Adrenal gland (tissue), 12 donors: ENCODE results near the gene MVD. TPM values are rescaled to one million over a fixed set of nuclear protein-coding genes. Genes with fewer than 3 reads are reported as not detected.

Experiments
- DNase-seq, 7 donors: peaks; one replicate each; pipeline ENCODE4 v3.0.0-alpha.2; 2019 to 2020
- H3K27ac ChIP-seq, 5 donors: fragments of 200-600 bp; sonication (generic) in 4 of 5; 1 replicate in 3 of 5; 2 replicates in 2 of 5; pipeline versions ENCODE4 v1.5.1 to v1.8.0; 2016 to 2020; ENCODE audit warnings: mild to moderate bottlenecking in 1 of 5
- H3K27me3 ChIP-seq: fragments of 200-600 bp; 2 replicates; pipeline ENCODE4 v1.8.0; 2021
- H3K36me3 ChIP-seq, 2 donors: fragments of 200-600 bp; replicated peaks in 1 of 2; 1 replicate in 1 of 2; 2 replicates in 1 of 2; pipeline versions ENCODE4 v1.5.1 to v1.8.0; 2018 to 2022
- H3K4me1 ChIP-seq, 2 donors: fragments of 200-600 bp; replicated peaks in 1 of 2; 1 replicate in 1 of 2; 2 replicates in 1 of 2; pipeline versions ENCODE4 v1.5.1 to v1.8.0; 2018 to 2021
- H3K4me3 ChIP-seq, 4 donors: fragments of 200-600 bp; sonication (generic) in 3 of 4; one replicate each; pipeline ENCODE4 v1.5.1; 2016 to 2018
- H3K9me3 ChIP-seq, 3 donors: fragments of 200-600 bp; sonication (generic) in 1 of 3; replicated peaks in 1 of 3; 1 replicate in 2 of 3; 2 replicates in 1 of 3; pipeline versions ENCODE4 v1.5.1 to v1.8.0; 2016 to 2021
- POLR2A ChIP-seq, 2 donors: fragments of 450-650 bp; IDR thresholded peaks; one replicate each; pipeline ENCODE4 v1.6.1; 2017; ENCODE audit warnings: antibody characterized with exemption in 2 of 2, mild to moderate bottlenecking in 2 of 2, moderate library complexity in 1 of 2
- WGBS, 4 donors: extraction: QIAGEN DNeasy Blood & Tissue Kit in 2 of 4; methylation state at CpG; one replicate each; pipeline versions ENCODE4 v1.1.5 to v1.1.7; 2013 to 2017; 5-methylcytosine and 5-hydroxymethylcytosine counted together
- intact Hi-C, 2 donors: fragments of 100-400 bp; cut with DNase I; formaldehyde crosslinking; loops; one replicate each; pipeline versions ENCODE4 v1.14.1 to v1.15.0; 2022 to 2023
- polyA plus RNA-seq, 3 donors: library from polyadenylated mRNA; stranded (reverse); fragments of 200-250 nt in 2 of 3; fragments of 350-450 nt in 1 of 3; fragmentation: Illumina TruSeq in 1 of 3; extraction: RNeasy Lipid Tissue Mini Kit (QIAGEN cat#74804) in 1 of 3; gene quantifications; one replicate each; pipeline ENCODE4 v1.2.3, GENCODE V29; 2013 to 2014
- total RNA-seq, 9 donors: library from RNA; depleted of rRNA in 4 of 9; stranded (reverse); fragments of >200 nt in 4 of 9; fragments of 120-200 nt in 1 of 9; fragmentation: NEBNext Ultra II Directional in 1 of 9; extraction: Animal tissue kit (Norgen Biotek cat#: 25700) in 1 of 9; gene quantifications; one replicate each; pipeline versions ENCODE4 v1.1.0 to v1.2.4, GENCODE V29; 2013 to 2023
- TF ChIP-seq, protein P1 (sequence below), 6 experiments: fragments of 450-650 bp in 4 of 6; fragments of 200-600 bp in 2 of 6; sonication (generic) in 1 of 6; IDR thresholded peaks; 1 replicate in 5 of 6; 2 replicates in 1 of 6; pipeline versions ENCODE4 v1.5.1 to v1.8.0; 2016 to 2021; ENCODE audit warnings: antibody characterized with exemption in 6 of 6, mild to moderate bottlenecking in 2 of 6, moderate library complexity in 1 of 6
- donor health status: healthy with polysubstance abuse.
- donor health status: Bipolar disorder and iron deficiency.
- donor health status: DM: yes; HTN: yes; CAD: no.
- donor health status: DM: no; HTN: no; CAD: no.
- donor health status: DM: no; HTN: no; CAD: no.
- donor health status: DM: yes; HTN: yes; CAD: no.

MVD gene
- total and polyA plus RNA-seq, 12 donors: 25.6 to 293 (median 45.4) TPM

DNA sequence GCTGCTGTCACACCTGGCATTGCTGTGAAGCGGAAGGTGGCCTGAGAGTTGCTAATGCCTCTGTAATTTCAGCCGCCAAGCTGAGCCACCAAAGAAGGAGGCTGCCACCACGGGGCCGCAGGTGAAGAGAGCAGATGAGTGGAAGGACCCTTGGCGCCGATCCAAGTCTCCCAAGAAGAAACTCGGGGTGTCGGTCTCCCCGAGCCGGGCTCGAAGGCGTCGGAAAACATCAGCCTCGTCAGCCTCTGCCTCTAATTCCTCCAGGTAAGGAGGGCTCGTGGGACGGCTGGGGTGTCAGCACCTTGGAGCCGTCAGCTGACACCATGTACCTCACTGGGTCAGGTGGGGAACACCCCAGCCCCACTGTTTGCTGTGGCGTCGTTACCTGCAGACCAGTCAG, 40.8 kb downstream of the MVD start:
- Histone ChIP-seq H3K4me1 (no peaks in the 10 kb centered on the region), H3K27ac (no peak overlapping the region), H3K36me3 (peaks cover 0 to 48% of the 10 kb centered on the region in 2 donors), H3K27me3 (no peaks in the 10 kb centered on the region), H3K4me3 (no peak overlapping the region), H3K9me3 (no peaks in the 10 kb centered on the region)
- no peak for DNase-seq
- intact Hi-C loops: no loop called here
- no peak for TF ChIP-seq POLR2A (IDR thresholded peaks at IDR 0.05)
- TF ChIP-seq, protein P1, sequence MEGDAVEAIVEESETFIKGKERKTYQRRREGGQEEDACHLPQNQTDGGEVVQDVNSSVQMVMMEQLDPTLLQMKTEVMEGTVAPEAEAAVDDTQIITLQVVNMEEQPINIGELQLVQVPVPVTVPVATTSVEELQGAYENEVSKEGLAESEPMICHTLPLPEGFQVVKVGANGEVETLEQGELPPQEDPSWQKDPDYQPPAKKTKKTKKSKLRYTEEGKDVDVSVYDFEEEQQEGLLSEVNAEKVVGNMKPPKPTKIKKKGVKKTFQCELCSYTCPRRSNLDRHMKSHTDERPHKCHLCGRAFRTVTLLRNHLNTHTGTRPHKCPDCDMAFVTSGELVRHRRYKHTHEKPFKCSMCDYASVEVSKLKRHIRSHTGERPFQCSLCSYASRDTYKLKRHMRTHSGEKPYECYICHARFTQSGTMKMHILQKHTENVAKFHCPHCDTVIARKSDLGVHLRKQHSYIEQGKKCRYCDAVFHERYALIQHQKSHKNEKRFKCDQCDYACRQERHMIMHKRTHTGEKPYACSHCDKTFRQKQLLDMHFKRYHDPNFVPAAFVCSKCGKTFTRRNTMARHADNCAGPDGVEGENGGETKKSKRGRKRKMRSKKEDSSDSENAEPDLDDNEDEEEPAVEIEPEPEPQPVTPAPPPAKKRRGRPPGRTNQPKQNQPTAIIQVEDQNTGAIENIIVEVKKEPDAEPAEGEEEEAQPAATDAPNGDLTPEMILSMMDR (IDR thresholded peaks at IDR 0.05): no peak
- WGBS, 4 donors: 87 to 90% (median 89%) methylated on average over 12 to 19 of the region's 19 CpGs

DNA sequence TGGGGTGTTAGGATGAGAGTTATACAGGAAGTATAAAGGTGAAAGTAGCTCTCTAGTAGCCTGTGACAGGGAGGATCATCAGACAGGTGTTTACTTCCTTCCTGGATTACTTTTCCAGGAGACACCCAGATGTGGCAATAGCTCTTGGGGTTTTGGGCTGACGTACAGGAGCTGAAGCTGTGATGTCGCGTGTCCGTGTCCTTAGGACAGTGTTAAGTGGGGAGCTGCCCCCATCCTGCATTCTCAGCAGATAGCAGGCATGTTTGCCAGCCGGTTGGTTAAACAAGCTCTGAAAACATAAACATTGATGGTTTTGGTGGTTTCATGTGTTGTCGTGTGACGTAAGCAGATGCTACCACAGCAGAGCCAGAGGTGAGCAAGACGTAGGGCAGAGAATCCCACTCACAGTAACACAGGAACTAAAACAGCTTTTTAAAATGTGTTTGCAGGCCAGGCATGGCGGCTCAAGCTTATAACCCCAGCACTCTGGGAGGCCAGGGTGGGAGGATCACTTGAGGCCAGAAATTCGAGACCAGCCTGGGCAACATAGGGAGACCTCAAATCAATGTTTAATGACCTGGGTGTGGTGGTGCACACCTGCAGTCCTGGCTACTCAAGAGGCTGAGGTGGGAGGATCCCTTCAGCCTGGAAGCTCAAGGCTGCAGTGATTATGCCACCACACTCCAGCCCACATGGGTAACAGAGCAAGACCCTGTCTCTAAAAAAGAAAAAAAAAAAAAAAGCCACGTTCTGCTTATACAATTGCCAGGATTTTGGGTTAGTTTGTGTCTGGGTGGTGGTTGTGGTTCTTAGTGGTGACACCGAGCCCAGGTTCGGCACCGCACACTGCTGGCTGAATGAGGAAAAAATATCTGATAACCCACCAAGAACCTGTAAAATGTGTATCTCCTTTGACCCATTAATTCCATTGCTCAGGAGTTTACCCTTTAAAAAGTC, 42.8 kb downstream of the MVD start:
- Histone ChIP-seq H3K27ac (no peak overlapping the region), H3K9me3 (no peaks in the 10 kb centered on the region), H3K36me3 (peaks cover 0 to 31% of the 10 kb centered on the region in 2 donors), H3K27me3 (no peaks in the 10 kb centered on the region), H3K4me1 (no peaks in the 10 kb centered on the region), H3K4me3 (no peak overlapping the region)
- intact Hi-C loops: no loop called here
- DNase-seq: no peak
- TF ChIP-seq, protein P1 (IDR thresholded peaks at IDR 0.05): no peak
- TF ChIP-seq POLR2A (IDR thresholded peaks at IDR 0.05): no peak
- WGBS, 4 donors: 93 to 97% (median 95%) methylated on average over 14 of the region's 14 CpGs

DNA sequence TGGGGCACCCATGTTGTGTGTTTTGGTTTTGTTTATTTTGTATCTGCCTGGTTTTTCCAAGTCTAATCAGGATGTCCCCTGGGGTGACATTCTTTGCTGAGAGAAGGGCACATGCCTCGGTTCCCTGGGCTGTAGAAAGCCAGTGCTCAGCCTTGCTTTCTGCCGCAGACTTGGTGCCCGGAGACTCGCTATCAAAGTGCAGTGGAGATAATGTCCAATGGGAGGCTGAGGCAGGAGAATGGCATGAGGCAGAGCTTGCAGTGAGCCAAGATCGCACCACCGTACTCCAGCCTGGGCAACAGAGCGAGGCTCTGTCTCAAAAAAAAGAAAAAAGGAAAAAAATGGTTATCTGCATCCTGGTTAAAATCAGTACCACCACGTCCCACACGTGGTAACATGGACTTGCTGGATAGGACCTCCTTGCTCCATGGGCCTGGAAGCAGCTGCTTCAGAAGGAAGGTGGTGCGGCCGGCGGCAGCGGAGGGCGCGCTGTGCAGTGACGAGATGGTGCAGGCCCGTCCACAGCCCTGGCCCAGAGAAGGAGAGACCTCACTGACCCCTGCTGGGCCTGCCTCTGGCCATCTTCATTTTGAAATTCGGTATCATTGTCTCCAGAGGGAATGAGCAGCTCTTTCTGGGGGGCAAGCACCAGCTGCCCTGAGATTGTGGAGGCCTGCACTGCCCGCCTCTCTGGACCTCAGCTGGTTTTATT, 43.8 kb downstream of the MVD start:
- no peaks in the 10 kb centered on the region for H3K9me3 ChIP-seq
- H3K36me3 ChIP-seq: peaks cover 0 to 21% of the 10 kb centered on the region in 2 donors
- intact Hi-C loops: no loop called here
- TF ChIP-seq, protein P1 (IDR thresholded peaks at IDR 0.05): no peak
- TF ChIP-seq POLR2A (IDR thresholded peaks at IDR 0.05): no peak
- WGBS, 4 donors: 91 to 96% (median 95%) methylated on average over 17 to 19 of the region's 19 CpGs
- DNase-seq: no peak
- H3K27me3 ChIP-seq: no peaks in the 10 kb centered on the region
- no peak overlapping the region for H3K27ac ChIP-seq
- H3K4me3 ChIP-seq: no peak overlapping the region
- H3K4me1 ChIP-seq: peaks cover 0 to 7% of the 10 kb centered on the region in 2 donors
